Inferior parietal cortex (tissue), 1 donor: ENCODE results near the gene PIK3AP1.
"Not testable (repeated sequence)": the region's sequence is repeated elsewhere in the genome, so short reads cannot be mapped to it uniquely, and the experiment has no call there.

ENCODE experiments used
- DNase-seq: peaks from one replicate; pipeline ENCODE4 v3.0.0-alpha.2; 2016; ENCODE audit errors: extremely low spot score

The PIK3AP1 gene, protein sequence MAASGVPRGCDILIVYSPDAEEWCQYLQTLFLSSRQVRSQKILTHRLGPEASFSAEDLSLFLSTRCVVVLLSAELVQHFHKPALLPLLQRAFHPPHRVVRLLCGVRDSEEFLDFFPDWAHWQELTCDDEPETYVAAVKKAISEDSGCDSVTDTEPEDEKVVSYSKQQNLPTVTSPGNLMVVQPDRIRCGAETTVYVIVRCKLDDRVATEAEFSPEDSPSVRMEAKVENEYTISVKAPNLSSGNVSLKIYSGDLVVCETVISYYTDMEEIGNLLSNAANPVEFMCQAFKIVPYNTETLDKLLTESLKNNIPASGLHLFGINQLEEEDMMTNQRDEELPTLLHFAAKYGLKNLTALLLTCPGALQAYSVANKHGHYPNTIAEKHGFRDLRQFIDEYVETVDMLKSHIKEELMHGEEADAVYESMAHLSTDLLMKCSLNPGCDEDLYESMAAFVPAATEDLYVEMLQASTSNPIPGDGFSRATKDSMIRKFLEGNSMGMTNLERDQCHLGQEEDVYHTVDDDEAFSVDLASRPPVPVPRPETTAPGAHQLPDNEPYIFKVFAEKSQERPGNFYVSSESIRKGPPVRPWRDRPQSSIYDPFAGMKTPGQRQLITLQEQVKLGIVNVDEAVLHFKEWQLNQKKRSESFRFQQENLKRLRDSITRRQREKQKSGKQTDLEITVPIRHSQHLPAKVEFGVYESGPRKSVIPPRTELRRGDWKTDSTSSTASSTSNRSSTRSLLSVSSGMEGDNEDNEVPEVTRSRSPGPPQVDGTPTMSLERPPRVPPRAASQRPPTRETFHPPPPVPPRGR

DNA sequence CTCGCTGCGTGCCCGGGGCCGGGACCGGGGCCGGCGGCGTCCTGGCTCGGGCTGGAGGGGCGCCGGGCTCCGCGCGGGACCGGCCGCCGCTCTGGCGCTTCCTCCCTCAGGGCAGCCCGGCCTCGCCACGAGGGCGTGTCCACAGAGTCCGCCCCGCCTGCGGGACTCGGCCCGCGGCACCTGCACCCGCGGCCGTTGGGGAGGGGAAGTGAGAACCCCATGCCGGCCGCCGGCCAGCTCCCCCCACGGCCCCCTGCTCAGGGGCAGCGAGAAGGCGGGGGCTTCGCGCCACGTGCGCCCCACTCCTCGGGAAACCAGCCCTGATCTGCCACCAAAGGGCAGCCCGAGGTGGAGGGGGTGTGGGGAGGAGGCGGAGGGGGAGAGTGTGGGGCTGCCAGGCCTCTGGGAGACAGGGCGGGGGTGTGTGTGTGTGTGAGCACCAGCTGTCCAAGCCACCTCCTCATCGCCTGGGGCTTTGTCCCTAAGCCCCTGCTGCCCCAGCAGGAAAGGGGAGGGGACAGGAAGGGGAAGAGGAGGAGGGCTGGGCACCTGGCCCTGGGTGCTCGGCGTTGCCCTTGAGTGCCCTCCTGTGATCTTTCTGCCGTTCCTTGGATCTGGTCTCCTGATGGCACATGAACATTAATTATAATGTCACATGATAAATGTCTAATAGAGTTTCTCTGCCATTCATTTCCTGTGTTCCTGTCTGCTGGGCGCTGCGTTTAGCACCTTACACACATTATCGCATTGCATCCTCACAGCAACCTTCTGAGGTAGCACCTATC, at the start of gene PIK3AP1:
PIK3AP1 (minus strand) TSS at position 93 of the 785 bp plus-strand sequence. CDS start 120 bp downstream, outside the sequence.
- DNase-seq: no peak

DNA sequence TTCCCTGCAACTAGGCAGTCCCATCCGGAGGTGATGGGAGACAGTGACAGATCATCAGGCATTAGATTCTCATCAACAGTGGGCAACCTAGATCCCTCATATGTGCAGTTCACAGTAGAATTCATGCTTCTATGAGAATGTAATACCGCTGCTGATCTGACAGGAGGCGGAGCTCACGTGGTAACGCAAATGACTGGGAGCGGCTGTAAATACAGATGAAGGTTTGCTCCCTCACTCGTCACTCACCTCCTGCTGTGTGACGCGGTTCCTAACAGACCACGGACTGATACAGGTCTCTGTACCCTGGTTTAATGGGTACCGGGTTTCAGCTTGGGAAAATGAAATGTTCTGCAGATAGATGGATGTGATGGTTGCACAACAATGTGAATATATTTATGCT, 47.8 kb upstream of the PIK3AP1 start:
- no peak for DNase-seq

DNA sequence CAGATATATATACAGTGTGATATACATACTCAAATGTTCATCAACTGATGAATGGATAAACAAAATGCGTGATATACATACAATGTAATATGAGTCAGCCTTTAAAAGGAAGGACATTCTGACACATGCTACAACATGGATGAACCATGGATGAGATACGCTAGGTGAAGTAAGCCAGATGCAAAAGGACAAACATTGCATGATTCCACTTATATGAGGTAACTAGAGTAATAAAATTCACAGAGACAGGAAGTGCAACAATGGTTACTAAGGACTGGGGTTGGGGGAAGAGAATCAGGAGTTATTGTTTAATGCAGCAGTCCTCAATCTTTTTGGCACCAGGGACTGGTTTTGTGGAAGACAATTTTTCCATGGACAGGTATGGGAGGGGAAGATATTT, 47.3 kb upstream of the PIK3AP1 start:
- DNase-seq: no peak

DNA sequence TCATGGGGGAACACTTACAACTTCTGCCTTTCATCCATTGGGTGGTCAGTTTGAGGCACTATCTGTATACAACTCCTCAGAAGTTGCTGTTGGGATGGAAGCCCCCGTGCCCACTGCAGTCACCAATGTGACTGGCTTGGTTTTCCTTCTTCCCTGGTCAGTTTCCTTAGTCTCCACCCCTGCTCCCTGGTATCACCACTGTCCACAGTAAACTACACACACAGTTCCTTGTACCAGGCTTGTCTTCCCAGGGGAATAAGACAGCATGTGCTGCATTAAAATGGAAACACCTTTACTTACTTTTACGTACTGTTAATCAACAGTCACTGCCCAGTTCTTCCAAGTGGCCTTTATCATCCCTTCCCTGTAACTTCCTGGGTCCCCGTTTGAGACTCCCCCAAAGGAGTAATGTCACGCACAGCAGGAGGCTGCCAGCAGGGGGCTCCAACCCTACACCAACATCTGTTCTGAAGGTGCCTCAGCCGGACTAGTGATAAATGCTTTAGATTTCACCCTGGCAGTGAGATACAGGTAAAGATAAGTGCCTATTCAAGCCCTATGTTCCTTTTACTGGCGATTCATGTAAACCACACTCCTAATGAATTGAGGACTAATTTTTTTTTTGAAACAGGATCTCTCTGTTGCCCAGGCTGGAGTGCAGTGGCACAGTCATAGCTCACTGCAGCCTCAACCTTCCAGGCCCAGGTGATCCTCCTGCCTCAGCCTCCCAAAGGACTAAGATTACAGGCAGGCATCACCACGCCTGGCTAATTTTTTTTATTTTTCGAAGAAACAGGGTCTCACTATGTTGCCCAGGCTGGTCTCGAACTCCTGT, 45.3 kb upstream of the PIK3AP1 start:
- peak; percentile 57 for DNase-seq

DNA sequence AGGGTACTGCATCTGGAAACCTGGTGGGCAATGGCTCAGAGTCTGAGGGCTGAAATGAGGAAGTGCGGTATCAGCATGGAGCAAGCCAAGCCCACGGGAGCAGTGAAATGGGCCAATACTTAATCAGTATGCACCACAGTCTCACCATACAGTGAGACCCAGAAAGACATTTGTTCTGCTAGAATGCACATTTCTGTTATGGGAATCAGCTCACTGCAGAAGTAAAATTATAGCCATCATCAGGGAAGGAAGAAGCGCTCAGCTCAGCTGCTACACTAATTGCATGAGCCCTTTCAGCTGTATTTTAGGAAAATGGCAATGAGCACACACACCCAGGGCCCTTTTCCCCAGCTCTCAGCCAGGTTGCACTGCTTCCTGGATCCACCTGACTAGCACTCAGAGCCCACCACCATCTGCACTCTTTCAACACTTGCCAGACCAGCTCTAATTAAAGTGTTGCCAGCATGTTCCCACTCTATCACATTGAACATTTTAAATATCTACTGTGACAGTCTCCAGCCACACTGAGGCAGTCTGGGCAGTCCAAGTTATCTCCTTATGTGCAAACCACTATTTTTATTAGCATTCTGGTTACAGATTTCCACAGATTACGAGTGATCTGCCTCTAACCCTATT, 44.2 kb upstream of the PIK3AP1 start:
- peak; percentile 16 for DNase-seq

DNA sequence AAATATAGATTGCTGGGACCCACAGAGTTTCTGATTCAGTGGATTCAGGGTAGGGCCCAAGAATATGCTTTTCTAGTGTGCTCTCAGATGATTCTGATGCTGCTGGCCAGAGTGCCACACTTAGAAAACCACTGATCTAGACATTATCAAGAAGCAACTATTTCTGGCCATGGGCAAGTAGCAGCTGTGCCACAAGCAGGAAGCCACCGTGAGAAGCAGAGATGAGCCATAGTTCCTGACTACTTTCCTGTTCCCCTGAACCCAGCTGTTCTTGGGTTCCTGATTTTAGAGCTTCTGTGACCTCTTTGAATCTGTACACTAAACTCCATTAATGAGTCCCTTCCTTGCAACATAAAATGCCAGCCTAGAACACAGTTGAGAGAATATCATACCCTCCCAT, 38.1 kb upstream of the PIK3AP1 start:
- no peak for DNase-seq

DNA sequence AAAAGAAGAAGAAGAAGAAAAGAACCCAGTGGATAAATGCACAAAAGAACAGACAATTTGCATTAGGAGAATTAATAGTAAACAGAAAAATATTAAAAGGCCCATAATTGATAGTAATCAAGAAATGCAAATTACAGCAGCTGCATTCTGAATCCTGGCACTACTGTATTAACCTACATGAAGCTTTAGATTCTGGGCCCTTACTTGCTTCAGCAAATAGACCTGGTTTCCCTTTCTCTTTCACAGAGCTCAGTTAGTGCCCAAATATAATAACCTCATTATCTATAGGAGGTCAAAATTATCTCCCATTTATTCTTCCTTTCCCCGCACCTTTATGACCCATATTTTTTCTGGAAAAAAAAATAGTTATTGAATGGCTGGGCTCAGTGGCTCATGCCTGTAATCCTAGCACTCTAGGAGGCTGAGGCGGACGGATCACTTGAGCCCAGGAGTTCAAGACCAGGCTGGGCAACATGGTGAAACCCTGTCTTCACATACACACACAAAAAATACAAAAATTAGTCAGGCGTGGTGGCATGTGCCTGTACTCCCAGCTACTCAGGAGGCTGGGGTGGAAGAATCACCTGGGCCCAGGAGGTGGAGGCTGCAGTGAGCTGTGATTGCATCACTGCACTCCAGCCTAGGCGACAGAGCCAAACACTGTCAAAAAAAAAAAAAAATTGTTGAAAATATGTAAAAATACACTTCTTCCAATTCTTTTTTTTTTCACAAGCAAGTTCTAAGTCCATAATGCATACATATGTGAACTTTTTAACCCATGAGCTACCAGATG, 36.0 kb upstream of the PIK3AP1 start:
- no peak for DNase-seq

DNA sequence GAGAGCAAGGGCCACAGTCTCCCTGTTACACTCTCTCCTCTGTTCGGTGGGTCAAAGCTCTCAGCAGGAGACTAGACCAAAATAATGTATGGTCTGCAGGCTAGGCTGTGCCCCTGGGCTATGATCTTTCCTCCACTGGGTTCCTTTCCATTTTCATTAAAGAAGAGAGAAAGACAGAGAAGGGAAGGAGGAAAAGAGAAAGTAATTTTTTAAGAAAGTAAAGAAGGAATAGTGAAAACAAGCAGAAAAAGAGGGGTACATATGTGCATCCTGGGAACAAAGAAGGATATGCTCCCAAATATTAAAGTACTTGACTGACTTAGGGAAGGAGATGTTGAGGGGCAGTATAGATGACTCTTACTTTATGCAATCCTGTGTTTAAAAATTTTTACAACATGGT, 33.6 kb upstream of the PIK3AP1 start:
- DNase-seq: no peak

DNA sequence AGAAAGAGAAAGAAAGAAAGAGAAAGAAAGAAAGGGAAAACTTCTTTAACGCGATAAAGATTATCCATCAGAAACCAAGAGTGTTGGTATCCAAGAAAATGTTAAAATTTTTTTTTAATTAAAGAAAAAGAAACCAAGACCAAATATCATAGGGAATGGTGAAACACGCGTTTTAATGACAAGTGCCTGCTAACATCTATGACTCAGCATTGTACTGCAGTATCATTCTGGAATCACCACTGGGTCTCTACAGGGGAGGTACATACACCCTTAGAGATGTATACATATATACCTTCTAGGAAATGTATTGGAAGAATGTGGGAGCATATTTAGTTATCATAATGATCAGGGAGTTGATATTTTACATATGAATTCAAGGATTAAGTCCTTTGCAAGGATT, 32.1 kb upstream of the PIK3AP1 start:
- DNase-seq: no peak

DNA sequence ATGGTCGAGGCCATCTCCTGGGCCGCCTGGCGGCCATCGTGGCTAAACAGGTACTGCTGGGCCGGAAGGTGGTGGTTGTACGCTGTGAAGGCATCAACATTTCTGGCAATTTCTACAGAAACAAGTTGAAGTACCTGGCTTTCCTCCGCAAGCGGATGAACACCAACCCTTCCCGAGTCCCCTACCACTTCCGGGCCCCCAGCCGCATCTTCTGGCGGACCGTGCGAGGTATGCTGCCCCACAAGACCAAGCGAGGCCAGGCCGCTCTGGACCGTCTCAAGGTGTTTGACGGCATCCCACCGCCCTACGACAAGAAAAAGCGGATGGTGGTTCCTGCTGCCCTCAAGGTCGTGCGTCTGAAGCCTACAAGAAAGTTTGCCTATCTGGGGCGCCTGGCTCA, 30.0 kb upstream of the PIK3AP1 start:
- not testable (repeated sequence) for DNase-seq

DNA sequence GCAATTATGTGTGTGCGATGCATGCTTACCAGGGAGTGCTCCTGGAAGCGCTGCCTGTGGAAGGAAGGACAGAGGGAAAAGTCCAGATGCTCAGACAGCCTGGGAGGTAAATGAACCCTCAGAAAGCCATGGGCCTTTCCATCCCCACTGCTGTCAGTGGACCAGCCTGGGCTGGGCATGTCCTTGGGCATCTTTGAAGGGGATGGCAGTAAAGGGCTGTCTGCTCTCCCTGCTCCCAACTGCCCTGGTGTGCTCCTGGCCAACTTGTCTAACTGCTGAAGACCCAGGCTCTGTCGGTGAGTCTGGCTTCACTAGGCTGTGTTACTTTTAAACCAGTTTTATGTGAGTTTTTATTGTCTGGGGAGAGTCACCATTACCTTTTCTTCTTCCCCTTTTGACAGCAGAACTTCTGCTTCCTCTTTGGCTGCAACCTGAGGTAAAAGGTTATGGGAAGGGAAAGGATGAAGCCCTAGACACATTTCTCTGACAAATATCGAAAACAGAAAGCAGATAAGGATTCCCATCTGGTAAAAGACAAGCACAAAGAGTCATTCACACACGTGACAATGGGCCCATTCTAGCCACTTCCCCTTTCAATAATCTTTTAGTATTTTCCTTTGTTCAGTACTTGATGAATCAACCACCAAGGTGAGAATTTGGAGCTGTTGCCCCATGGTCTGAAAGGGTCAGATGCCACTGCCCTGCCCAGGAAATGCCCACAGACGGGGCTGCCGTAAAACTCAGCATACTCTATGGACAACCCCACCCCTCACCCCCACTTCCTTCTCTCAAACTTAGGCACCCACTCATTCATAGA, 27.6 kb upstream of the PIK3AP1 start:
- peak; percentile 7 for DNase-seq

DNA sequence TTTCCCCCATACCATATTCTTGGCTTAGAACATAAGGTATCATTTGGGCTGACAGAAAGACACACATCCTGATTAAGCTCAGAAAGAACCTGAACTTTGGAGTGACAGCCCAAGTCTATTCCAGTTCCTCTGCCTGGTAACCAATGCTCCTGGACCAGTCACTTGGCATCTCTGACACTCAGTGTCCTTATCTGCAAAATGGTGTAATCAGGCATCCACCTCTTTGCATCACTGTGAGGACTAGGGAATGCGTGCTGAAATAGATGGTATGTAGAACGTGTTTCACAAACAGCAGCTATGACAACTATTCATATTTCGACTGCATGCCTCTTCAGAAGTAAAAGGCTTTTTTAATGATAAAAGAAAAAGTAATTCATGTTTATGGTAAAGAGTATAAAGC, 26.2 kb upstream of the PIK3AP1 start:
- DNase-seq: no peak

DNA sequence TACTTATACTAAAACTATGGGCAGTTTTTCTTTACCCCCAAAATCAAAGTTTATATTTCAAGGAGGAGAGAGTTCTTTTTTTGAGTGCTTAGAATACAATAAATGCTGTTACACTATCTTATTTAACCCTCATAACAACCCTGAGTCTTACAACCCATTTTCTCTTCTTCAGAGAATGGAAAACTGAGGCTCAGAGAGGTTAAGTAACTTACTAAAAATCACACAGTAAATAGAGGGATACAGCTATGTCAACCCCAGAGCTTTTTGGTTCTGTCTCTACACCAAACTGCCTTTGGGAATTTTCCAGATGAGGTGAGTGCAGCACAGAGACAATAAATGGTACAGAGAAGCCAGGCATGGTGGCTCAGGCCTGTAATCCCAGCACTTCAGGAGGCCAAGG, 25.6 kb upstream of the PIK3AP1 start:
- DNase-seq: no peak

DNA sequence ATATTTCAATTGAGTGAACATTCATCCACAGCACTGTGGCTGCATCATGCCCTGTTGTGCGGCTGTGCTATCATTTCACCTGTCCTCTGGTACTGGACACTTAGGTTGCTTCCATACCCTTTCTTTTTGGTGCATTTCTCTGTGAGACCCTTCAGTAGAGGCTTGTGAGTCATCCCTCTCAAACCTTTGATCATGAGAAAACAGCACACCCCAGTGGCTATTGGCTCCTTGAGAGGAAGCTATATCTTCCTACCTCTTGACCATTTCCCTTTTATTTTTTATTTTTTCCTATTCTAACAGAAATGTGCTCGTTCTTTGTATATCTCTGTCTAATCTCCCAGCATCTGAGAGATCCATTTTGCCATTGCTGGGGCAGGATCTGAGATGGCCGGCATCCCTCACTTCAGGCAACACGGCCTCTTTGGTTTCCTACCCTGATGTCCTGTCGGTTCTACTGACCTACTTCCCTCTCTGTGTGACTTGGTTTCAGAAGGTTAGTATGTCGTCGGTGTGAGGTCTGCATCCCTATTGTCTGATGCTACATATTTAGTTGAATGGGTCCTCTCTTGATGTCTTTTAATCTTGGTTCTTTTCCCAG, 23.8 kb upstream of the PIK3AP1 start:
- DNase-seq: no peak

DNA sequence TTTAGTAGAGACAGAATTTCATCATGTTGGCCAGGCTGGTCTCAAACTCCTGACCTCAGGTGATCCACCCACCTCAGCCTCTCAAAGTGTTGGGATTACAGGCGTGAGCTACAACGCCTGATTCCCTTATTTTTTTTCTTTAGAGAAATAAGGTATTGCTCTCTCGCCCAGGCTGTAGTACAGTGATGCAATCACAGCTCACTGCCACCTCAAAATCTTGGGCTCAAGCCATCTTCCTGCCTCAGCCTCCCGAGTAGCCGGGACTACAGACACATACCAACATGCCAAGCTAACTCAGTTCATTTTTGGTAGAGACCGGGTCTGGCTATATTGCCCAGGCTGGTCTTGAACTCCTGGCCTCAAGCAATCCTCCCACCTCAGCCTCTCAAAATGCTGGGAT, 21.2 kb upstream of the PIK3AP1 start:
- DNase-seq: not testable (repeated sequence)

DNA sequence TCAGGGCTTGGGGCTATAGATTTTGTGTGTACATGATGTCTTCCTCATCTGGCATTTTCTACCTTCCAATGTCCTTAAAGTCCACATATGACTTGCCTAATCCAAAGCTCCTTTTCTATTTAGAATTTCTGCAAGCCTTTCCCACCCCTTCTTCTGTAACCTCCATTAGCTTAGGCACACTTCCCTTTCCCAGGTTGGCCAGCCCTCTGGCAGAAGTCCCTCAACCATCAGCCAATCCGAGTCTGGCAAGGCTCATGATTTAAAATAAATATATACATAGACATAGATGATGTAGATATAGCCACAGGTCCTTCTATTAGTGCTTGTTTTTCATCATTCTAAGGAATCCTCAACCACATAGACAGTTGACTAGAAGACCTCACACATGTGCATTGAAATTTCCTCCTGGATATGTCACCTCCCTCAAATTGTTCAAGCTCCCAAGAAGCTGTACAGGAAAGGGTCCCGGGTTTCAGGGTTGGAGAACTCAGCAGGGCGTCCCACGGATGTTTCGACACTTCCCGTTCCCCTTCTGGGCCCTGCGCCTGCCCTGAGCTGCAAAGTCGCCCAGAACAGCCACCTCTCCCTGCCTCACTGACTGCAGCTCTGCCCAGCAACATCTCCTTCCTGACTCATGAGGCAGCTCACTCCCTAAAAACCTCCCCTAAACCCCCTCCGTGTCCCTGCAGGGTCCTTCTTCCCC, 20.4 kb upstream of the PIK3AP1 start:
- DNase-seq: no peak

DNA sequence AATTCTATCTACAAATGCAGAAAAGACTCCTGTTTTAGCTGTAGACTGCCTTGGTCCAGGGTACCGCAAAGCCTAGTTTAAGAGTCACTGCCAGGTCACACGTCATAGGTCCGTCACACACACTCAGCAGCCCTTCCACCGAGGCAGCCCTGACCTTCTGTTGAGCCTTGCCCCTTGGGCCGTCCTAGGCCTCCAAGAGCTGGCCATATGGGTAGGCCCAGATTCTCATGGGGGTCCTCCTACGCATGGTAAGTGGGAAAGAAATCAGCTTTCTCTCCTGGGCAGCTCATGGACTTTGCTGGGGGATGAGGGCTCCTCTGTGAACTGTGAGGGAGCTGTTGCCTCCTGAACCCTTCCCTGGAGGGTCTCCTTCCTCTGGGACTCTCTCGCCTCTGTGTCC, 19.8 kb upstream of the PIK3AP1 start:
- DNase-seq: no peak

DNA sequence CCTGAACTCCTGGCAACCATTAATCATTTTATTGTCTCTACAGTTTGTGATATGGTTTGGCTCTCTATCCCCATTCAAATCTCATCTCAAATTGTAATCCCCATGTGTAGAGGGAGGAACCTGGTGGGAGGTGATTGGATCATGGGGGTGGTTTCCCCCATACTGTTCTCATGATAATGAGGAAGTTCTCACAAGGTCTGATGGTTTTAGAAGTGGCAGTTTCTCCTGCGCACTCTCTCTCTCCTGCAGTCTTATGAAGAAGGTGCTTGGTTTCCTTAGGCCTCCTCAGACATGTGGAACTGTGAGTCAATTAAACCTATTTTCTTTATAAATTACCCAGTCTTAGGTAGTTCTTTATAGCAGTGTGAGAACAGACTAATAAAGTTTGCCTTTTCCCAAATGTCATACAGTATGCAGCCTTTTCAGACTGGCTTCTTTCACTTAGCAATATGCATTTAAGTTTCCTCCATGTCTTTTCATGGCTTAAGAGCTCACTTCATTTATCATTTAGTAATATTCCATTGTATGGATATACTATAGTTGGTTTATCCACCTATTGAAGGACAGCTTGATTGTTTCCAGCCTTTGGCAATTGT, 17.1 kb upstream of the PIK3AP1 start:
- not testable (repeated sequence) for DNase-seq
